ENCODE results near the gene OTOG.

DNA sequence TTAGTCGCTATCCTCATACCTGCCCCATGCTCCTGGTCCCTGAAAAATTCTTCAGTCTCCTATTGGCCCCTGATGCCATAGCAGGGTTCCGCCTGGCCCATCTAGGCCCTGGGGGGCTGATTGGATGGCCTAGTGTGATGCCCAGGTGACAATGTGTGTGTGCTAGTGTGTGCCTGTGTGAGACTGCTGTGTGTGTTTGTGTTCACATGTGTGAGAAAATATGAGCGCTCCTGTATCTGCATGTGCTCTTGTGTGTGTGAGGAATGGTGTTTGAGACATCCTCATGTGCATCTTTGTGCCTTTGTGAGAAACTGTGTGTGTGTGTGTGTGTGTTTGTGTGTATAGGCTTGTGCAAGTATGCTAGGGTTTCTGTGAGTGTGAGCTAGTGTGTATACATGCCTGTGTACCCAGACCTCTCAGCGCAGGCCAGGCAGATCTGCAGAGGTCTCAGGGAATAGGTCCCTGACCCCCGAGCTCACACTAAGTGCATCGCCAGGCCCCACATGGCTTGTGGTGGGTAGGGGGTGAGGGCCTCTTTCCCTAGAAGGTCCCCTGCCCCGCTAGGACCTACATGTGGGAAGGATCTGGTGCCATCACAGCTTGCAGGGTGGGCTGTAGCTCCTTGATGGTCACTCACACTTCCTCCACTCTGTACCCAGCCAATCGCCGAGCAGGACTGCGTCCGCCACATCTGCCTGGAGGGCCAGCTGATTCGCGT, 64.6 kb downstream of the OTOG start:
- TF ChIP-seq YY1 (IDR thresholded peaks at IDR 0.05; ENCODE audit: low read depth) = no peak
- TF ChIP-seq, protein P1, sequence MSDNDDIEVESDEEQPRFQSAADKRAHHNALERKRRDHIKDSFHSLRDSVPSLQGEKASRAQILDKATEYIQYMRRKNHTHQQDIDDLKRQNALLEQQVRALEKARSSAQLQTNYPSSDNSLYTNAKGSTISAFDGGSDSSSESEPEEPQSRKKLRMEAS (IDR thresholded peaks at IDR 0.05) = no peak
- no peak for TF ChIP-seq TCF12 (IDR thresholded peaks at IDR 0.05; ENCODE audit: low read depth)
- no peak for TF ChIP-seq EP300 (IDR thresholded peaks at IDR 0.05; ENCODE audit: borderline replicate concordance)
- TF ChIP-seq CEBPB (IDR thresholded peaks at IDR 0.05) = no peak
- TF ChIP-seq NFIC (IDR thresholded peaks at IDR 0.05) = no peak
- no peak for TF ChIP-seq TAF1 (IDR thresholded peaks at IDR 0.05; ENCODE audit: low read depth)
- no peak for TF ChIP-seq RAD21 (IDR thresholded peaks at IDR 0.05; ENCODE audit: low read depth)
- TF ChIP-seq FOXM1 (IDR thresholded peaks at IDR 0.05; ENCODE audit: borderline replicate concordance, low read depth) = no peak

All from Ishikawa (cell line).